Measurements from ENCODE around the gene IRF3.

DNA sequence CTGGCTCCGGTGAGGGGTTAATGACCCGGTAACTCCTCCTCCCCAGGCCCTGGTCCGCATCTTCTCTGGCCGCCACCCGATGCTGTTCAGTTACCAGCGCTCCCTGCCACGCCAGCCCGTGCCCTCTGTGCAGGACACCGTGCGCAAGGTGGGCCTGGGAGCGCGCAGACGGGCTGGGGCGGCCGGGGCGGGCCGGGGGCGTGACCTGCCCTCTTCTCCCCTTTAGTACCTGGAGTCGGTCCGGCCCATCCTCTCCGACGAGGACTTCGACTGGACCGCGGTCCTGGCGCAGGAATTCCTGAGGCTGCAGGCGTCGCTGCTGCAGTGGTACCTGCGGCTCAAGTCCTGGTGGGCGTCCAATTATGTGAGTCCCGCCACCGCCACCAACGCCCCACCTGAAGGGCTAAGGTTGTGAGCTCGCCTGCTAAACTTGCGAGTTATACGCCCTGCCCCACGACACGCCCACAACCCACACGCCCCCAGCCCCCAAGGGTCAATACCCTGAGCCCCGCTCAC lies 35.7 kb upstream of the IRF3 start:
- no peak for TF ChIP-seq POLR2A (IDR thresholded peaks at IDR 0.05)
- no peak for TF ChIP-seq POLR2AphosphoS5 (IDR thresholded peaks at IDR 0.05)

All from sigmoid colon (tissue), 4 donors.